AG04450 (cell line): ENCODE data around the gene CNOT6L. TPM values are rescaled to one million over a fixed set of nuclear protein-coding genes. Genes with fewer than 3 reads are reported as not detected.

Source experiments
- CTCF ChIA-PET: fragments of 300-600, 350-600 bp; formaldehyde crosslinking; extraction: SDS; loops from one replicate; lab custom pipeline; 2022; ENCODE audit warnings: antibody characterized with exemption, inconsistent platforms; lab: Charles Lee
- POLR2A ChIA-PET: fragments of 350-600 bp; formaldehyde crosslinking; extraction: SDS; loops from one replicate; lab custom pipeline; 2021; ENCODE audit warnings: antibody characterized with exemption, inconsistent platforms; lab: Yijun Ruan, JAX
- DNase-seq: peaks from one replicate; pipeline ENCODE4 v3.0.0-alpha.2; 2011; ENCODE audit warnings: low read depth, low spot score
- H3K27ac ChIP-seq: one replicate; pipeline ENCODE4 v1.5.1; 2012; ENCODE audit warnings: low read depth, low read length, control low read depth
- H3K27me3 ChIP-seq: one replicate; pipeline ENCODE4 v1.6.0; 2012; ENCODE audit warnings: low read length; ENCODE audit not compliant: control insufficient read depth, insufficient read depth
- H3K4me3 ChIP-seq: 2 replicates; pipeline ENCODE4 v1.5.1; 2011; ENCODE audit warnings: mild to moderate bottlenecking, low read depth, low read length, control low read depth
- H3K9me3 ChIP-seq: 2 replicates; pipeline ENCODE4 v1.5.1; 2012; ENCODE audit warnings: low read length; ENCODE audit not compliant: control insufficient read depth, insufficient read depth
- CTCF ChIP-seq: IDR thresholded peaks from 2 replicates; pipeline ENCODE4 v1.5.1; 2011; ENCODE audit warnings: low read depth, low read length, control low read depth, inconsistent platforms
- polyA plus RNA-seq: library from polyadenylated mRNA; depleted of rRNA; stranded (reverse); fragments of >200 nt; gene quantifications from 2 replicates; pipeline ENCODE4 v1.2.3, GENCODE V29; 2011

CNOT6L gene
- polyA plus RNA-seq, 1 experiment = 10.7 TPM

GRCh38 chr4:77715414-77716290 lies 103.5 kb downstream of the CNOT6L start:
- H3K9me3 ChIP-seq = no peaks in the 10 kb centered on the region
- no peak for TF ChIP-seq CTCF
- no peak overlapping the region for H3K27ac ChIP-seq
- ChIA-PET CTCF (interaction anchor here (0.5 to 0.6 kb wide), 2 partner anchors 8 to 84 kb away, joined by 3 to 4 read pairs; no protein-coding TSS in a partner anchor), POLR2A (no interaction called here)
- H3K27me3 ChIP-seq = no peaks in the 10 kb centered on the region
- no peak overlapping the region for H3K4me3 ChIP-seq
- no peak for DNase-seq

DNA sequence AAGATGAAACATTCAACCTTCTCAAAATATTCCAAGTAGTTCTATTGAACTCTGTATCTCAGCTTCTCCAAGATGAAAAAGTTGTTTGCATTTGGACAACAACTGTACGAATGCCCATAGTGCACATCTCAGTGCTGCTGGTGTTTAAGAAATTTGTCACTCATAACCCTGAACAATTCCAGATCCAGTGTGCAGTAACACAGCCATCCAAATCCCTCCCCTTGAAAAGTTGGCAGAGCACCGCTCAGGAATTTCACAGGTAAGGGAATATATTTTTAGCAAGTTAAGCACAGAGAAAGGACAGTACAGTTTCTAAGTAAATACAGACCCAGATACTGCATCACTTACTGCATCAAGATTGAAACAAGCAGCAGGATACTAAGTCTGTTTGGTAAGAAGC lies 104.7 kb downstream of the CNOT6L start:
- no peak for TF ChIP-seq CTCF
- CTCF ChIA-PET = no interaction called here
- POLR2A ChIA-PET = no interaction called here
- no peak overlapping the region for H3K27ac ChIP-seq
- no peaks in the 10 kb centered on the region for H3K9me3 ChIP-seq
- no peak overlapping the region for H3K4me3 ChIP-seq
- no peaks in the 10 kb centered on the region for H3K27me3 ChIP-seq
- DNase-seq = no peak

DNA sequence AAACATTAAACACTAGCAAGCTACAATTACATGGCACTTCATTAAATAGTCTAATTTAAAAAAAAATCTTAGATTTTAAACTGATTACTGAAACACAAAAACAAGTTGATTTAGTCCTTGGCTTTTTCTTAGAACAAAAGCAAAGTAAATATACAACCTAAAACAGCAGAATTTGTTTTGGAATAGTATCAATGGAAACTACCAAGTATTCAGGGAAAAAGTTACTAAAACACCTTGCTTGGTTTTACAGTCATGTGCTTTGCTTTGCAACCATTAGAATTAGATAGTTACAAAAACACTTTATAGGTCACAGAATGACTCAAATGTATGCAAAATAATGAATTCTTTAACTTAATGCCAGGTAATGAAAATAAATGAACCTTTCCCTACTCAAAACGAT lies 105.3 kb downstream of the CNOT6L start:
- Histone ChIP-seq H3K27me3 (no peaks in the 10 kb centered on the region), H3K9me3 (no peaks in the 10 kb centered on the region), H3K27ac (no peak overlapping the region), H3K4me3 (no peak overlapping the region)
- ChIA-PET POLR2A (no interaction called here), CTCF (no interaction called here)
- TF ChIP-seq CTCF = no peak
- DNase-seq = no peak

GRCh38 chr4:77712675-77713074 lies 106.5 kb downstream of the CNOT6L start:
- no peak for TF ChIP-seq CTCF
- POLR2A ChIA-PET = no interaction called here
- CTCF ChIA-PET = no interaction called here
- Histone ChIP-seq H3K4me3 (no peak overlapping the region), H3K27ac (no peak overlapping the region), H3K27me3 (no peaks in the 10 kb centered on the region), H3K9me3 (no peaks in the 10 kb centered on the region)
- no peak for DNase-seq

GRCh38 chr4:77711469-77711868 lies 107.7 kb downstream of the CNOT6L start:
- ChIA-PET CTCF (no interaction called here), POLR2A (no interaction called here)
- Histone ChIP-seq H3K9me3 (no peaks in the 10 kb centered on the region), H3K27ac (no peak overlapping the region), H3K27me3 (no peaks in the 10 kb centered on the region), H3K4me3 (no peak overlapping the region)
- no peak for TF ChIP-seq CTCF
- no peak for DNase-seq
